ENCODE measurements around the gene HAPLN3.

- TF ChIP-seq SUZ12 (IDR thresholded peaks at IDR 0.05) (no peak), BHLHE40 (IDR thresholded peaks at IDR 0.05; ENCODE audit: borderline replicate concordance) (no peak), FOXA1 (IDR thresholded peaks at IDR 0.05) (no peak), FOXK2 (IDR thresholded peaks at IDR 0.05) (no peak), FOXM1 (IDR thresholded peaks at IDR 0.05; ENCODE audit: borderline replicate concordance) (no peak), HDGF (IDR thresholded peaks at IDR 0.05; ENCODE audit: borderline replicate concordance) (no peak), ELF4 (IDR thresholded peaks at IDR 0.05) (no peak), PKNOX1 (IDR thresholded peaks at IDR 0.05) (no peak), L3MBTL2 (conservative IDR thresholded peaks at IDR 0.05) (no peak), ARNT (IDR thresholded peaks at IDR 0.05) (no peak), TARDBP (IDR thresholded peaks at IDR 0.05) (no peak)
Observed at GRCh38 chr15:88866295-88866881, 29.0 kb downstream of the HAPLN3 start.
